DMS153 (cell line): ENCODE measurements around the gene MASTL.

ENCODE experiments used
- DNase-seq: peaks from one replicate; lab custom pipeline; 2025; lab: John Stamatoyannopoulos, UW

The MASTL gene

GRCh38 chr10:27225642-27226257, 70.6 kb downstream of the MASTL start:
- no peak for DNase-seq

- no peak for DNase-seq
Observed at GRCh38 chr10:27230022-27230421, 74.9 kb downstream of the MASTL start.

- DNase-seq, result no peak
Observed at GRCh38 chr10:27235706-27236105, 80.6 kb downstream of the MASTL start.
